GM12873 (cell line): Measurements from ENCODE around the gene MRPL17.

Experiments used
- TF ChIP-seq, protein P1 (sequence below): IDR thresholded peaks from 2 replicates; pipeline ENCODE4 v1.5.1; 2012; ENCODE audit warnings: low read depth, mild to moderate bottlenecking, moderate library complexity, low read length, control low read depth; ENCODE audit not compliant: insufficient read depth; ENCODE audit errors: missing control alignments

Gene MRPL17

GRCh38 chr11:6650104-6650503, 33.0 kb downstream of the MRPL17 start:
- TF ChIP-seq, protein P1, sequence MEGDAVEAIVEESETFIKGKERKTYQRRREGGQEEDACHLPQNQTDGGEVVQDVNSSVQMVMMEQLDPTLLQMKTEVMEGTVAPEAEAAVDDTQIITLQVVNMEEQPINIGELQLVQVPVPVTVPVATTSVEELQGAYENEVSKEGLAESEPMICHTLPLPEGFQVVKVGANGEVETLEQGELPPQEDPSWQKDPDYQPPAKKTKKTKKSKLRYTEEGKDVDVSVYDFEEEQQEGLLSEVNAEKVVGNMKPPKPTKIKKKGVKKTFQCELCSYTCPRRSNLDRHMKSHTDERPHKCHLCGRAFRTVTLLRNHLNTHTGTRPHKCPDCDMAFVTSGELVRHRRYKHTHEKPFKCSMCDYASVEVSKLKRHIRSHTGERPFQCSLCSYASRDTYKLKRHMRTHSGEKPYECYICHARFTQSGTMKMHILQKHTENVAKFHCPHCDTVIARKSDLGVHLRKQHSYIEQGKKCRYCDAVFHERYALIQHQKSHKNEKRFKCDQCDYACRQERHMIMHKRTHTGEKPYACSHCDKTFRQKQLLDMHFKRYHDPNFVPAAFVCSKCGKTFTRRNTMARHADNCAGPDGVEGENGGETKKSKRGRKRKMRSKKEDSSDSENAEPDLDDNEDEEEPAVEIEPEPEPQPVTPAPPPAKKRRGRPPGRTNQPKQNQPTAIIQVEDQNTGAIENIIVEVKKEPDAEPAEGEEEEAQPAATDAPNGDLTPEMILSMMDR, result no peak

- TF ChIP-seq, protein P1, result no peak
Observed at GRCh38 chr11:6648501-6648900, 34.6 kb downstream of the MRPL17 start.

GRCh38 chr11:6647836-6648235, 35.3 kb downstream of the MRPL17 start:
- TF ChIP-seq, protein P1, result no peak

DNA sequence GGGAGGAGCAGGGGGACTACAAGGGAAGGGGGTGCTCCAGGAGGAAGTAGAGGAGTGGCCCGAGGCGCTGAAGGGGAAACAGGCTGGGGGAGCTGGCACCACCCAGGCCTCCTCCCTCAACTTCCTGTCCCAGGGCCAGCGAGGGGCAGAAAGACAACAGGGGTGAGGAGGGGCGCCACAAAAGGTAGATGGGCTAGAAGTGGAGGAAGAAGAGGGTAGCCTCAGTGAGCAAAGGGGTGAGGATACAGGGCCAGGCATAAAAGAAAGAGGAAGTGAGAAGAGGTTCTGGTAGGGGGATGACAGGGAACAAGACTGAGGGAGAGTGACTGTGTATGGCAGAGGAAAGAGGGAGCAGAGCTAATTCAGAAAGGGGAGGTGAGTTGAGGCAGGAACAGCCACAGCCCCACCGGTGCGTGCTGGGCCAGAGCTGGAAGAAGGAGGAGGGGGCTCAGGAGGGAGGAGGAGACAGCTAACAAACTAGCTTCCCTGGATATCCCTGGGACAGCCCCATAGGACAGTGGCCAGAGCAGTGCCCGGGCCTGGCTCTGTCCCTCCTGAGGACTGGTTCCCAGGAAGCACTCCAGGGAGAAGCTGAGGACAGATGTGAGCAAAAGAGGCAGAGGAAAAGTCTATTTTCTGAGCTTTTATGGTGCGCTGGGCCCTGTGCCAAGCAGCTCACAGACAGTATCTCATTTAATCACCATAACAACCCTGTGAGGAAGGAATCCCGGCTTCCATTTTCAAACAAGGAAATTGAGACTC, 36.0 kb downstream of the MRPL17 start:
- TF ChIP-seq, protein P1, result no peak

- TF ChIP-seq, protein P1, result no peak
Observed at GRCh38 chr11:6646576-6646917, 36.6 kb downstream of the MRPL17 start.

DNA sequence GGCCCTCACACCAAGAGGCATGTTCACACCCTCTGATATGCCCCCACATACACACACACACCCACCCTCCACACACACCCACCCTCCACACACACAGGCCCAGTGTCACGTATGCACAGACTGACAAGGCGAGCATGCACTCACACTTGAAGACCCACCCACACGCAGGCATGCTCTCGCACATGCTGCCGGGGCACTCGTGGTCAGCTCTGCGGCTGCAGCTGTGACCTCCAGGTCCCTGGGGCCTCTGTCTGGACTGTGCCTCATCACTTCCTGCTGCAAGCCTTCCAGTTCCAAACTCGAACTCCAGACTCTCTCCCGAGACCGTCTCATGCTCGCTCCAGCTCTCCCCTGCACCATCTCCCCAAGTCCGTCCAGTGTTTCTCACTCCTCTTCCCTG, 37.1 kb downstream of the MRPL17 start:
- TF ChIP-seq, protein P1, result no peak

DNA sequence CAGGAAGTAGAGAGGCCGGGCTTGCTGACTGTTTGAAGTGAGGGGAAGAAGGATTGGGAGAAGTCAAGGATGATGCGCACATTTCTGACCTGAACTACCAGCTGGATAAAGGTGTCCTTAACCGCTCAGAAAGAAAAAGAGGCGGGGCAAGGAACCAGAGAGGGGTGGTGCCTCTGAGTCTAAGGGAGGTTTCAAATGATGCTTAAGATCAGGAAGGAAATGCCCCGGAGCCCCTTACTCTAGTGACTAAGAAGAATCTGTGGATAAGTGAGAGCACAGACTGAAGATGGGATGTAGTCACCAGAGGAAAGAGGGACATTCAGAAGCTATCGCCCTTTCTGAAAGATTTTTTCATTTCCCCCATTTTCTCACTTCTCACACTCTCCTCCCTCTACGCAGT, 40.2 kb downstream of the MRPL17 start:
- TF ChIP-seq, protein P1, result no peak
